Common myeloid progenitor, CD34-positive (primary cell): ENCODE measurements around the gene TBX4.

Source experiments
- CTCF ChIA-PET: fragments of 350-600 bp; sonication (Branson Sonifier 250); formaldehyde crosslinking; loops from one replicate; lab custom pipeline; 2021; ENCODE audit warnings: antibody characterized with exemption; lab: Charles Lee
- POLR2A ChIA-PET: fragments of 350-600 bp; sonication (Branson Sonifier 250); formaldehyde crosslinking; loops from one replicate; lab custom pipeline; 2021; ENCODE audit warnings: antibody characterized with exemption; lab: Charles Lee
- DNase-seq, 3 donors: peaks; one replicate each; pipeline versions ENCODE4 v3.0.0 to v3.0.0-alpha.2; 2013
- H3K27ac ChIP-seq, 2 experiments: 1 replicate in 1 of 2; 2 replicates in 1 of 2; pipeline ENCODE4 v1.7.0; 2013; ENCODE audit warnings: inconsistent platforms in 2 of 2, low read length in 2 of 2, mild to moderate bottlenecking in 2 of 2, low read depth in 1 of 2, moderate library complexity in 1 of 2; ENCODE audit not compliant: severe bottlenecking in 2 of 2, insufficient read depth in 1 of 2, poor library complexity in 1 of 2
- H3K27me3 ChIP-seq, 5 experiments: replicated peaks in 2 of 5; 1 replicate in 3 of 5; 2 replicates in 2 of 5; pipeline versions ENCODE4 v1.6.1 to v1.7.0; 2013; ENCODE audit warnings: low read length in 4 of 5, mild to moderate bottlenecking in 2 of 5, moderate library complexity in 2 of 5, inconsistent platforms in 1 of 5; ENCODE audit not compliant: insufficient read depth in 5 of 5, control insufficient read depth in 4 of 5
- H3K36me3 ChIP-seq, 4 experiments: 1 replicate in 2 of 4; 2 replicates in 2 of 4; pipeline versions ENCODE4 v1.6.1 to v1.7.0; 2013; ENCODE audit warnings: low read length in 3 of 4, control low read depth in 1 of 4, mild to moderate bottlenecking in 1 of 4; ENCODE audit not compliant: control insufficient read depth in 4 of 4, insufficient read depth in 4 of 4
- H3K4me1 ChIP-seq, 4 experiments: 1 replicate in 3 of 4; 2 replicates in 1 of 4; pipeline versions ENCODE4 v1.6.1 to v1.7.1; 2013; ENCODE audit warnings: low read length in 3 of 4, mild to moderate bottlenecking in 3 of 4, control low read depth in 1 of 4, inconsistent platforms in 1 of 4, moderate library complexity in 1 of 4; ENCODE audit not compliant: control insufficient read depth in 4 of 4, insufficient read depth in 4 of 4; ENCODE audit errors: control extremely low read depth in 1 of 4
- H3K4me3 ChIP-seq, 7 experiments: 1 replicate in 4 of 7; 2 replicates in 3 of 7; pipeline versions ENCODE4 v1.5.1 to v1.7.0; 2013; ENCODE audit warnings: mild to moderate bottlenecking in 7 of 7, low read length in 6 of 7, moderate library complexity in 6 of 7, inconsistent platforms in 2 of 7, low read depth in 2 of 7, control low read depth in 1 of 7; ENCODE audit not compliant: insufficient read depth in 4 of 7, control insufficient read depth in 1 of 7; ENCODE audit errors: extremely low read depth in 1 of 7
- H3K9me3 ChIP-seq, 5 experiments: 1 replicate in 4 of 5; 2 replicates in 1 of 5; pipeline versions ENCODE4 v1.6.1 to v1.7.1; 2013; ENCODE audit warnings: low read length in 4 of 5, mild to moderate bottlenecking in 2 of 5, inconsistent platforms in 1 of 5, low read depth in 1 of 5, moderate library complexity in 1 of 5; ENCODE audit not compliant: control insufficient read depth in 4 of 5, insufficient read depth in 2 of 5; ENCODE audit errors: control extremely low read depth in 1 of 5
- WGBS: methylation state at CpG from one replicate; pipeline ENCODE4 v1.1.5; 2013; ENCODE audit not compliant: insufficient coverage; 5-methylcytosine and 5-hydroxymethylcytosine counted together

TBX4 gene

DNA sequence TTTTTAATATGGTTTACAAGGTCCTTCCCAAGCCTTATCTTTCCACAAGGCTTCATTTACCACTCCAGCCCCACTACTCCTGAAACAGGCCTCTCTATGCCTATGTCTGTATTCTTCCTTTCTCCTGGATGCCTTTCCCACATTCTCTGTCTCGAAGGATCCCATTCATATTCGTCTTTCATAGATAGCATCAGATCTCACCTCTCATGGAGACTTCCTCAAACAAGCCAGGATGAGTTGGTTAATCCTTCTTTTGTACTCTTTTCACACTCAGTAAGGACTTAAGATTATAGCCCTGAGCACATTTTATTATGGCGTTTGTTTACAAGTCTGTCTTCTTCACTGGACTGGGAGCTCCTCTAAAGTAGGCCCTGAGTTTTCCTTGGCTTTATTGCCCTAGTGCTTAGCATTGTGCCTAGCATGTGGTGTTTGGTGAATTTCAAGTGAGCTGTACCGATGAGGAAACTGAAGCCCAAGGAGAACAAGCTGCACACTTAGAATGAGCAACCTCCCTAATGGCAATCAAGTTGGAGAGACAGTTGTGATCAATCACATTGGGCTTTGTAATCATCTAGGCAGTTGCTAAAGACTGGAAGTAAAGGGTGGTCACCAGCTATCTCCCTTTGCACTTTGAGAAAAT, 10.0 kb upstream of the TBX4 start:
- ChIA-PET CTCF (no interaction called here), POLR2A (no interaction called here)
- H3K4me3 ChIP-seq = no peak overlapping the region
- WGBS = 92% methylated on average over 3 of the region's 4 CpGs
- peaks cover 12 to 66% (median 18%) of the 10 kb centered on the region in 5 experiments for H3K27me3 ChIP-seq
- H3K9me3 ChIP-seq = peaks cover under 1 to 17% (median 6%) of the 10 kb centered on the region in 5 experiments
- H3K36me3 ChIP-seq = no peaks in the 10 kb centered on the region
- no peak overlapping the region for H3K27ac ChIP-seq
- H3K4me1 ChIP-seq = no peaks in the 10 kb centered on the region
- DNase-seq = no peak

DNA sequence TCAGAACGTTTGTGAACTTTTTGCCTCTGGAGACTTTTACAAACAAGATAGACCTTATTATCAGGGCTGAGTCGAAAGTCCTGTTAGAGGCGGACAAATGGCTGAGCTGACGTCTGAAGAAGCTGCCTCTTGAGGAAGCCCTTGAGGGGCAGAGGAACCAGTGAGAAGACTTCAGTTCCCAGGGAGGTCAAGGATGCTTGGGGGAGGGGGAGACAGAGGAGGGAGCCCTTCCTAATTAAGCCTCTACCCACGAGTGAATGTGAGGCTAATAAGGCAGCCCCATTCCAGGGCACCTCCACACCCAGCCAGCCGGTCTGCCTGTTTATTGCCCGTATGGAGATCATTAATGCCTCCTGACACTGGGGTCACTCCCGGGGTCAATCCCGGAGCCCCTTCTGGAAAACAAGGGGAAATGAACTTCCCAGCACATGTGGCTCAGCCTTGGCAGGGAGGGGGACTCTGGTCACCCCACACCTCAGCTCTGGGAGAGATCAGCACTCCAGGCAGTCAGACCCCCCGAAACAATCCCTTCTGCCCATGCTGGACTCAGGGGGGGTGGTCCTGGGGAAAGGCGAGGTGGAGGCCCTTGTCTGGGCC, 9.2 kb upstream of the TBX4 start:
- whole genome bisulfite sequencing = 83% methylated on average over 9 of the region's 11 CpGs
- CTCF ChIA-PET = no interaction called here

DNA sequence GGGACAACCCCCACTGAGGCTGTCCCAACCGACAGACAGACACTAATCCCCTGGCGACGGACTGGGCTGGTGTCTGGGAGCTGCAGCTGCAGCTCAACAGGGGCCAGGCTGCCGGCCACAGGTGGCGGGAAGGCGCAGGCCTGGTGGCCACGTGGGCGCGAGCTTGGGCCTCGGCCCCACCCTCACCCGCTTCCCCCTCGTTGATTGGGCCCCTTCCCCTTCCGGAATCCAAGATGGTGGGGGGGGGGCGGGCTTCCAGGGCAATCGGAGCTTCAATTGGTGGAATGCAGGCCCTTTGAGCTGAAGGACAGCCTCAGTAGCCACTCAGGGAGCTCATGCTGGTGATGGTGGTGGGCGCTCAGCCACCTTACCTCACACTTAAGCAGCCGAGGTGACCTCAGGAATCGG, 8.7 kb upstream of the TBX4 start:
- Histone ChIP-seq H3K4me3 (no peak overlapping the region), H3K27me3 (peaks cover 18 to 74% (median 22%) of the 10 kb centered on the region in 5 experiments), H3K9me3 (peaks cover 0 to 9% (median 3%) of the 10 kb centered on the region in 5 experiments), H3K4me1 (no peaks in the 10 kb centered on the region), H3K27ac (no peak overlapping the region), H3K36me3 (no peaks in the 10 kb centered on the region)
- no peak for DNase-seq
- ChIA-PET POLR2A (no interaction called here), CTCF (no interaction called here)
- WGBS = 90% methylated on average over 14 of the region's 18 CpGs

More for the DNA sequence above, 9.2 kb upstream of the TBX4 start:
- Histone ChIP-seq H3K4me1 (no peaks in the 10 kb centered on the region), H3K36me3 (no peaks in the 10 kb centered on the region), H3K4me3 (no peak overlapping the region), H3K27me3 (peaks cover 15 to 73% (median 22%) of the 10 kb centered on the region in 5 experiments), H3K27ac (no peak overlapping the region), H3K9me3 (peaks cover 0 to 11% (median 3%) of the 10 kb centered on the region in 5 experiments)
- DNase-seq = no peak
- POLR2A ChIA-PET = no interaction called here

DNA sequence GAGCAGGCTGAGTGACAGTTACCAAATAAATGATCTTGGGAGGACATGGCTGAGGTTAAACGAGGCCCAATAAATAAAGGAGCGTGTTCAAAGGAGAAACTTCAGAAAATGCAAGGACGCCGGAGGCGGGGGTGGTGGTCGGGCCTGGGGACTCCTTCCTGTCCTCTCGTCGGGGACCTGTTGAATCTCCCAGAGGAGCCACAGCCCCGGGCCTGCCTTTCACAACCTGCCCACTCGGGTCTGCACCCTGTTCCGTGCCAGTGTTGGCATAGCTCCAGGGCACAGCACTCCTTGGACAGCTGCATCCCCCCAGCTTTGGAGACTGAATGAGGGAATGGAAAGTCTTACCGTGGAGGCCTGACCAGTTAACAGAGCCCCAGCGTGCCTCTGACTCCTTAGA, 8.1 kb upstream of the TBX4 start:
- no peak for DNase-seq
- H3K36me3 ChIP-seq = no peaks in the 10 kb centered on the region
- H3K27me3 ChIP-seq = peaks cover 21 to 75% (median 22%) of the 10 kb centered on the region in 5 experiments
- ChIA-PET CTCF (interaction anchor here (1.1 kb wide), 1 partner anchor 10 kb away, joined by 3 read pairs; no protein-coding TSS in a partner anchor), POLR2A (no interaction called here)
- no peaks in the 10 kb centered on the region for H3K4me1 ChIP-seq
- WGBS = 95% methylated on average over 9 of the region's 13 CpGs
- peaks cover 0 to 9% (median 3%) of the 10 kb centered on the region in 5 experiments for H3K9me3 ChIP-seq
- no peak overlapping the region for H3K4me3 ChIP-seq
- H3K27ac ChIP-seq = no peak overlapping the region

DNA sequence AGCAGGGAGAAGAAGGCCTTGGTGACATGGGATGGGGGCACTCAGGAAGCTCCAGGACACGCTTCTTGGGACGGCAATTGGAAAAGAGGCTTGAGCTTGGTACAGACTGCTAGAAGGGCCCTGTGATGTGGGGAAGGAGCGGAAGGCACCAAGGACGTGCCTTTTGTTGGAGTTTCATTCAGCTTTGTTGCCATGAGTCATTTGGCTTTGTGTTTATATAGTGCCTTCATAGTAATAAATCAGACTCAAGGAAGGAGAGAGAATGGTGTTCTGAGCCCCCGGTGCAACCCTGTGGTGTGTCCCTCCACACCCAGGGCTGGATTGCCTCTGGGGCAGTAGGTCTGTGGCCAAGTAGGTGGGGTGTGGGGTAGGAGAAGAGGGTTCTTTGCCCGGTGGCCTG, 7.4 kb upstream of the TBX4 start:
- WGBS = 67% methylated on average over 5 of the region's 6 CpGs
- H3K27me3 ChIP-seq = peaks cover 24 to 78% (median 27%) of the 10 kb centered on the region in 5 experiments
- CTCF ChIA-PET = interaction anchor here (1.0 to 1.1 kb wide), 2 partner anchors 10 to 17 kb away, joined by 3 read pairs; no protein-coding TSS in a partner anchor

DNA sequence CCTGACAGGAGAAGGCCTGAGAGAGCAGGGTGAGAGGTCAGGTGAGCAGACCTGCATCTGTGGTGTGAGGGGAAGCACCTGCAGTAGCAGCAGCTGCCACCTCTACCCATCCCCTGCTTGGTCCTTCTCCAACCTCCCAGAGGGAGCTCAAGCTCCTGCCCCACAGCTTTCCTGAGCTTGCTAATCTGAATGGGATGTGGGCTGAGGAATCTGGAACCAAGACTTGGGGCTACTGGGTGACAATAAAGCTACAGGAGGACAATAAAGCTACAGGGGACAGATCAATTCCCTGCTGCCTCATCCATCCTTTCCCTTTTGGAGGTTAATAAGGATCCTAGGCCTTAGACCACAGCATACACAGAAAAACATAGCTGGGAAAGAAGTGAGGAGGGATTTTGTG, 4.9 kb upstream of the TBX4 start:
- Histone ChIP-seq H3K27me3 (peaks cover 30 to 87% (median 38%) of the 10 kb centered on the region in 5 experiments), H3K9me3 (no peaks in the 10 kb centered on the region), H3K27ac (no peak overlapping the region), H3K4me1 (peaks cover 0 to 11% (median 9%) of the 10 kb centered on the region in 4 experiments), H3K36me3 (no peaks in the 10 kb centered on the region), H3K4me3 (no peak overlapping the region)
- DNase-seq = no peak
- POLR2A ChIA-PET = no interaction called here
- CTCF ChIA-PET = interaction anchor here (1.0 to 2.2 kb wide), 2 partner anchors 14 to 36 kb away, joined by 6 to 8 read pairs; no protein-coding TSS in a partner anchor

More for the DNA sequence above, 7.4 kb upstream of the TBX4 start:
- no peak overlapping the region for H3K27ac ChIP-seq
- POLR2A ChIA-PET = no interaction called here
- no peaks in the 10 kb centered on the region for H3K36me3 ChIP-seq
- no peaks in the 10 kb centered on the region for H3K4me1 ChIP-seq
- H3K9me3 ChIP-seq = peaks cover 0 to 7% (median 3%) of the 10 kb centered on the region in 5 experiments
- no peak overlapping the region for H3K4me3 ChIP-seq
- DNase-seq = no peak

DNA sequence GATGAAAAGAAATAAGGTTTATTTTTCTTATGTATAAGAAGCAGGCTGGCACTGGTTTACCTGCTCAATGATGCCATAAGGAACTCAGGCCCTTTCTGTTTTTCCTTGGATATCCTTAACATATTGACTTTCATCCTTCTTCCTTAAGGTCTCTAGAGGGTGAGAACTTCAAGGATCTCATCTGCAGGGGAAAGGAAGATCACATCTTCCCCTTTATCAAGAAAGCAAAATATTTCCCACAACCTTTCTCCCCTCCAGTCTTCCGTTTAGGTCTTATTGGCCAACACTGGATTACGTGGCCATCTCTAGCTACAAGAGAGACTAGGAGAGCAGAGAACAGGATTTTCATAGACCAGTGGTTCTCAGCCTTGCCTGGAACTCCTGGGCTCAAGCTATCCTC, 4.2 kb upstream of the TBX4 start:
- H3K27ac ChIP-seq = no peak overlapping the region
- H3K4me1 ChIP-seq = peaks cover 0 to 16% (median 11%) of the 10 kb centered on the region in 4 experiments
- ChIA-PET CTCF (interaction anchor here (0.6 to 2.2 kb wide), 4 partner anchors 27 to 348 kb away, joined by 3 to 8 read pairs (median 4); no protein-coding TSS in a partner anchor), POLR2A (interaction anchor here (0.6 kb wide), 1 partner anchor 27 kb away, joined by 5 read pairs; no protein-coding TSS in a partner anchor)
- WGBS = 89% methylated on average over 1 of the region's 2 CpGs
- H3K4me3 ChIP-seq = no peak overlapping the region
- peaks cover 33 to 90% (median 42%) of the 10 kb centered on the region in 5 experiments for H3K27me3 ChIP-seq
- no peaks in the 10 kb centered on the region for H3K36me3 ChIP-seq
- no peaks in the 10 kb centered on the region for H3K9me3 ChIP-seq
- DNase-seq = no peak
